HepG2 (cell line): Measurements from ENCODE around the gene SMAD3.

Source experiments
- GABPA ChIP-seq, 2 experiments: IDR thresholded peaks; 2 replicates each; pipeline ENCODE4 v1.6.1; 2011 to 2016; ENCODE audit warnings: low read depth in 2 of 2, low read length in 1 of 2, missing biosample characterization in 1 of 2, missing genetic modification characterization in 1 of 2
- YY1 ChIP-seq: IDR thresholded peaks from 2 replicates; pipeline ENCODE4 v1.6.1; 2011; ENCODE audit warnings: low read length, low read depth, moderate library complexity, mild to moderate bottlenecking; ENCODE audit not compliant: insufficient read depth, insufficient replicate concordance
- ZNF407 ChIP-seq: sonication (generic); formaldehyde crosslinking; IDR thresholded peaks from one replicate; pipeline ENCODE4 v1.5.1; 2020; ENCODE audit warnings: mild to moderate bottlenecking, missing genetic modification reagents; ENCODE audit errors: not compliant biosample characterization
- TF ChIP-seq, protein P1 (sequence below): sonication (generic); formaldehyde crosslinking; IDR thresholded peaks from 2 replicates; pipeline ENCODE4 v1.4.0; 2020; ENCODE audit warnings: missing genetic modification reagents, borderline replicate concordance

- no peak for TF ChIP-seq ZNF407
- no peak for TF ChIP-seq GABPA (IDR thresholded peaks at IDR 0.05; ENCODE audit: low read depth, low read length)
- TF ChIP-seq GABPA (CRISPR knock-in tag; IDR thresholded peaks at IDR 0.05; ENCODE audit: low read depth) = no peak
- TF ChIP-seq YY1 = no peak
- TF ChIP-seq, protein P1, sequence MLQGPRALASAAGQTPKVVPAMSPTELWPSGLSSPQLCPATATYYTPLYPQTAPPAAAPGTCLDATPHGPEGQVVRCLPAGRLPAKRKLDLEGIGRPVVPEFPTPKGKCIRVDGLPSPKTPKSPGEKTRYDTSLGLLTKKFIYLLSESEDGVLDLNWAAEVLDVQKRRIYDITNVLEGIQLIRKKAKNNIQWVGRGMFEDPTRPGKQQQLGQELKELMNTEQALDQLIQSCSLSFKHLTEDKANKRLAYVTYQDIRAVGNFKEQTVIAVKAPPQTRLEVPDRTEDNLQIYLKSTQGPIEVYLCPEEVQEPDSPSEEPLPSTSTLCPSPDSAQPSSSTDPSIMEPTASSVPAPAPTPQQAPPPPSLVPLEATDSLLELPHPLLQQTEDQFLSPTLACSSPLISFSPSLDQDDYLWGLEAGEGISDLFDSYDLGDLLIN (CRISPR knock-in tag) = no peak
Measured at GRCh38 chr15:67077641-67078215, 12.3 kb downstream of the SMAD3 start.
